Astrocyte of the cerebellum (primary cell): ENCODE data around the gene ZBTB20.

Experiments used
- DNase-seq: peaks from one replicate; pipeline ENCODE4 v3.0.0-alpha.2; 2011; ENCODE audit warnings: low read depth
- H3K4me3 ChIP-seq: 2 replicates; pipeline ENCODE4 v1.5.1; 2011; ENCODE audit warnings: mild to moderate bottlenecking, low read depth, low read length, moderate library complexity
- in situ Hi-C: cut with HindIII; loops from 2 replicates; pipeline ENCODE4 v1.10.0; 2017; ENCODE audit warnings: low sequenced_read_pairs
- TF ChIP-seq, protein P1 (sequence below): IDR thresholded peaks from 2 replicates; pipeline ENCODE4 v1.5.1; 2012; ENCODE audit warnings: low read length, low read depth, moderate library complexity, mild to moderate bottlenecking; ENCODE audit errors: missing control alignments

The ZBTB20 gene

DNA sequence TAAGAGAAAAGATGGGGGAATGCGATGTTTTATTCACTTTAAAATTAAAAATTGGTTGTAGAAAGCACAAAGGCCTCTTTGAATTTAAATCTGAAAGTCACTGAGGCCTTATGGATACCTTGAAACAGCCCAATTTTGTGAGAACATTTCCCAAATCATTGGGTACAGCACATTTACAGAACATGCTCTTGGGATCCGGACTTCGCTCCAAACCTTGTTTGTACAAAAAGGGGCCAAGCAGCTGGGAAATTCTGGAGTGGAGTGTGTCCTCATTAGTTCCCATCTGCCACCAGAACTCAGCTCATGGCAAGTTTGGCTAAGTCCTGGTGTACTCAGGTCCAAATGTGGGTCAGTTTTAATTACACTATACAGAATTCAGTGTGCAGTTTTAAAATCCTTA is 254.2 kb downstream of the ZBTB20 start:
- TF ChIP-seq, protein P1, sequence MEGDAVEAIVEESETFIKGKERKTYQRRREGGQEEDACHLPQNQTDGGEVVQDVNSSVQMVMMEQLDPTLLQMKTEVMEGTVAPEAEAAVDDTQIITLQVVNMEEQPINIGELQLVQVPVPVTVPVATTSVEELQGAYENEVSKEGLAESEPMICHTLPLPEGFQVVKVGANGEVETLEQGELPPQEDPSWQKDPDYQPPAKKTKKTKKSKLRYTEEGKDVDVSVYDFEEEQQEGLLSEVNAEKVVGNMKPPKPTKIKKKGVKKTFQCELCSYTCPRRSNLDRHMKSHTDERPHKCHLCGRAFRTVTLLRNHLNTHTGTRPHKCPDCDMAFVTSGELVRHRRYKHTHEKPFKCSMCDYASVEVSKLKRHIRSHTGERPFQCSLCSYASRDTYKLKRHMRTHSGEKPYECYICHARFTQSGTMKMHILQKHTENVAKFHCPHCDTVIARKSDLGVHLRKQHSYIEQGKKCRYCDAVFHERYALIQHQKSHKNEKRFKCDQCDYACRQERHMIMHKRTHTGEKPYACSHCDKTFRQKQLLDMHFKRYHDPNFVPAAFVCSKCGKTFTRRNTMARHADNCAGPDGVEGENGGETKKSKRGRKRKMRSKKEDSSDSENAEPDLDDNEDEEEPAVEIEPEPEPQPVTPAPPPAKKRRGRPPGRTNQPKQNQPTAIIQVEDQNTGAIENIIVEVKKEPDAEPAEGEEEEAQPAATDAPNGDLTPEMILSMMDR: no peak
- in situ Hi-C loops: no loop called here

DNA sequence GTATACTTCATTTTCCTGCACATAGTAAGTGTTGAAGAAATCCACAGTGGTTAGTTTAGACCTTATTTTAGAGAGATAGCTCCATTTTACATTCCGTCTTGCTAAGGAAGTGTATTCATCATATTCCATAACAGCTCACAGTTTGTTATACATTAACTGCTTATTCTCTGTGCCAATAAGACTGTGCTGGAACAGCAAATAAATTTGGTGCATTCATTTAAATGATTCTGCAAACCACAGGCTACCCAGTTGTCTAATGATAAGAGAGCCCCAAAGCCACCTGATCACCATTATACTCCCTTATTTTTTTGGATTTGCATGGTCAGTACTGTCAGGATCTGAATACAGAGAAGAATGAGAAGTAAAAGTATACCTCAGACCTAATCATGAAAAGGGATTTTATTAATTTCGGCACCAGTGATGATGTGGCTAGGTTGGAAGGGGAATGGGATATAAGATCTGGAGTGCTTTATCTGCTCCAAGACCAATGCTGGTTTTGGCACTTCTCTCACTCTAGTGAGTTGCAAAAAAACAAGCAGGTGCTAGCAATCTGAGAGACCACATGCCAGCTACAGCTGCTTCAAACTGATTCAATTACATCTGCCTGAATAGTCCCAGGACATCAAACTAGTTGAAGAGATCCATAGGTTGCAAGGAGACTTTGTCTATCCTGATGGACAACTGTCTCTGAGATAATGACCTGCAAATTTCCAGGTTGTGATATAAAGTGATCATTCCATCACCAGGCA is 254.8 kb downstream of the ZBTB20 start:
- in situ Hi-C loops: no loop called here
- TF ChIP-seq, protein P1: no peak
- H3K4me3 ChIP-seq: no peak overlapping the region
- no peak for DNase-seq

More for the DNA sequence above, 254.2 kb downstream of the ZBTB20 start:
- no peak for DNase-seq
- H3K4me3 ChIP-seq: no peak overlapping the region

DNA sequence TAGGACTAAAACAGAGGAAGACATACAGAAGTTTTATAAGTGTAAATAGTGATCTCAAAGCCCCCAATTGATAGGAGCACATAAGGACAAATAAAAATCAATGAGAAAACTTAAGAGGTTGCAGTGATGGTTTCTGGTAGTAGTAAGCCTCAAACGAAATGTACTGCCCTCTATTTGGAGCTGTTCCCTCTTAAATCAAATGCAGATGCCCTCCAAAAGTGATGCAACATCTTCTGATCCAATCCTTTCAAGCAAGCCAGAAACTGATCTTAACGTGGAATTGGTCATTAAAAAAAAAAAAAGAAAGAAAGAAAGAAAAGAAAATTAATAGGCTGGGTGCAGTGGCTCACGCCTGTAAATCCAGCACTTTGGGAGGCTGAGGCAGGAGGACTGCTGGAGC is 259.3 kb downstream of the ZBTB20 start:
- TF ChIP-seq, protein P1: no peak
- in situ Hi-C loops: no loop called here
- no peak overlapping the region for H3K4me3 ChIP-seq
- DNase-seq: no peak

DNA sequence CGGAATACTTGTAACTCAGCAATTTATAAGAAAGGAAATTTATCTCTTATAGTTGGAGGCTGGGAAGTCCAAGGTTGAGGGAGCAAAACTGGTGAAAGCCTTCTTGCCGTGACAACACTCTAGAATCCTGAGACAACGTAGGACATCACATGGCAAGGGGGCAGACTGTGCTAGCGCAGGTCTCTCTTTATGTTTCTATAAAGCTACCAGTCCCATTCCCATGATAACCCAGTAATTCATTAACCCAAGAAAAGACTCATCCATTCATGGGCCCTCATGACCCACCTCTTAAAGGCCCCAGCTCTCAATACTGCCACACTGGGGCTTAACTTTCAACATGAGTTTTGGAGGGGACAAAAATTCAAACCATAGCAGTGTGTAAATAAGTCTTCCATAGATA is 260.2 kb downstream of the ZBTB20 start:
- no peak for DNase-seq
- in situ Hi-C loops: no loop called here
- H3K4me3 ChIP-seq: no peak overlapping the region
- TF ChIP-seq, protein P1: no peak

DNA sequence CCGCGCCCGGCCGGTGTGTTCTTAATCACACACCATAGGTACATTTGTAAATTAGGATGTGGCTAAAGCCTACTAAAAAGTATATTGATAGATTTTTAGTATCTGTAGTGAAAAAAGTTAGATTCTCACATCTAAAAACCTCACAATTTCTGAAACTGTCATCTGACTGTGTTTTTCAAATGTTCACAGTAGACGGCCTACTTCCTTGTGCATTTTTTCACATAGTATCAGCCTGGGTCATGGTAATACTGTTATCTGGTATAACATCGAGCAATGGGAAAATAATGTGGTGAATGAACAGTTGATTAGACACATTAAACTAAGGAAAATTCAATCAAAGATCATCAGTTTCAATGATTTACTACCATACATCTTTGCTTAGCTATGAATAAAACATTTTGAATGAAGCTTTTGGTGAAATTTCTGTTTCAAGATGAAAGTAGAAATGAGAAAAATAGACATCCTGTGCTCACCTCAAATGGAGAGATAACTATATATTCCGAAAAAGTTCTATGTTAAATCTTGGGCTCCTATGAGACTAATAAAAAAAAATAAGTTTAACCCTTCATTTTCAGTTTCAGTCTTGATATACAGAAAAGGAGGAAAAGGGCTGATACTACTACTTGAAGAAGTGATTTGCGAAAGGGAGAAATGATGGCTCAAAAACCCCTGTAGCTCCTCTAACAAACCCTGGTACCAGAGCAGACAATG is 262.7 kb downstream of the ZBTB20 start:
- no peak for DNase-seq
- in situ Hi-C loops: no loop called here
- no peak overlapping the region for H3K4me3 ChIP-seq
- TF ChIP-seq, protein P1: no peak

DNA sequence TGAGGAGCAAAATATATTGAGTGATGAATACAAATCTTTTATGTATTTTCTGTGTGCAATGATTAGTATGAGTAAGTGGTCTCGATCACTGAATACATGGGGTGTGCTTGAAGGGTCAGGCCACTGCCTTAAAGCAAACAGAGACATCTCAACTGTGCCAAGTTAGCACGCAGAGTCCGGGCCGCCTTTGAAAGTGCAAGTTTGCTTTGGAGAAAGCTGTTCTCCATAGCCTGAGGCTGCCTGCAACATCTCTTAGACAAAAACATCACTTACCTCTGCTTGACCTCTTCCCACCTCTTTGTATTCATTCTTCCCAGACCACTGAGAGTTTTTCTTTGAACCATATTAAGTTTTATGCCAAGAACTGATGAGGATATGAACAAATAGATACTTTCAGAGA is 267.0 kb downstream of the ZBTB20 start:
- in situ Hi-C loops: no loop called here
- TF ChIP-seq, protein P1: no peak
- peak; percentile 69 for DNase-seq

More for the DNA sequence above, 267.0 kb downstream of the ZBTB20 start:
- no peak overlapping the region for H3K4me3 ChIP-seq
